Duodenal mucosa (tissue), 2 donors: Measurements from ENCODE around the gene PPP1R15B.

Experiments
- H3K27ac ChIP-seq: one replicate; pipeline ENCODE4 v1.7.0; 2013; ENCODE audit warnings: low read depth, low read length
- H3K27me3 ChIP-seq, 2 donors: one replicate each; pipeline ENCODE4 v1.7.0; 2013; ENCODE audit warnings: low read length in 2 of 2, control low read depth in 1 of 2; ENCODE audit not compliant: insufficient read depth in 2 of 2, control insufficient read depth in 1 of 2
- H3K36me3 ChIP-seq, 2 donors: one replicate each; pipeline ENCODE4 v1.7.0; 2013; ENCODE audit warnings: low read length in 2 of 2, control low read depth in 1 of 2; ENCODE audit not compliant: insufficient read depth in 2 of 2, control insufficient read depth in 1 of 2
- H3K4me1 ChIP-seq, 2 donors: one replicate each; pipeline ENCODE4 v1.7.0; 2013; ENCODE audit warnings: low read length in 2 of 2, control low read depth in 1 of 2; ENCODE audit not compliant: insufficient read depth in 2 of 2, control insufficient read depth in 1 of 2
- H3K4me3 ChIP-seq, 2 donors: one replicate each; pipeline ENCODE4 v1.7.0; 2013; ENCODE audit warnings: low read length in 2 of 2, low read depth in 1 of 2
- H3K9ac ChIP-seq, 2 donors: one replicate each; pipeline ENCODE4 v1.7.0; 2013; ENCODE audit warnings: low read length in 2 of 2, low read depth in 1 of 2
- H3K9me3 ChIP-seq, 2 donors: one replicate each; pipeline ENCODE4 v1.7.0; 2013; ENCODE audit warnings: low read length in 2 of 2, control low read depth in 1 of 2; ENCODE audit not compliant: control insufficient read depth in 1 of 2

Gene PPP1R15B

DNA sequence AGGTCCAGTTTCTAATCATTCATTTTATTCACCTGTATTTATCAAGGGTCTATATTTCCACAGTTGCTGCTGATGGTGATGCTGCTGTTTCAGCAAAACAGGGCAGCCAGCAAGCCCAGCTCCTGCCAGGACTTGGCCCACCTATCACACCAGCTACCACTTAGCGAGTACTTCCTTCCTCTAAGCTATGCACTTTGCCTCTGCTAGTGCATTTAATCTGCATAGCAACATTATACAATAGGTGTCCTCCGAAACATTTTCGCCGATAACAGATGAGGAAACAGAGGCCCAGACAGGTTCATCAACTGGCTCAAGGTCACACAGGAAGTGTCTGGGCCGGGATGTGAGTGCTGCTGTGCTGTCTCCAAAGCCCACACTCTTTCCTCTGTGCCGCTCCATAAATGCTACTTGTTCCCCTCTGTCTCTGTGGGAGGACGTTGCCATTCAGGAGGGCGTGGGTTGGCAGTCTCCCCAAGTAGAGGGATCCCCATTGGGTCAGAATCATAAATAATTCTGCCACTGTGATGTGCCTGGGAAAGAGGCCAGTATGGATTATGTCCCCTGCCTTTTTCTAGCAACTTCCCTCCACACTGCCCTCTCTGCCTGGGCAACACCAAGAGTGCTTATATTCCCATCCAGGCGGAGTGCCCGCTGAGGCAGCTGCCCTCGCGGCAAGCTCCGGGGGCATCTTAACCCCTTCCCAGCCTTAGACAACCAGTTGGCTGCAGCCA is 42.5 kb downstream of the PPP1R15B start:
- peaks cover 17 to 48% of the 10 kb centered on the region in 2 donors for H3K36me3 ChIP-seq
- no peak overlapping the region for H3K27ac ChIP-seq
- no peaks in the 10 kb centered on the region for H3K9me3 ChIP-seq
- peaks cover 0 to 4% of the 10 kb centered on the region in 2 donors for H3K27me3 ChIP-seq
- H3K4me3 ChIP-seq = no peak overlapping the region
- H3K4me1 ChIP-seq = peaks cover under 1% of the 10 kb centered on the region in 2 donors
- no peak overlapping the region for H3K9ac ChIP-seq

DNA sequence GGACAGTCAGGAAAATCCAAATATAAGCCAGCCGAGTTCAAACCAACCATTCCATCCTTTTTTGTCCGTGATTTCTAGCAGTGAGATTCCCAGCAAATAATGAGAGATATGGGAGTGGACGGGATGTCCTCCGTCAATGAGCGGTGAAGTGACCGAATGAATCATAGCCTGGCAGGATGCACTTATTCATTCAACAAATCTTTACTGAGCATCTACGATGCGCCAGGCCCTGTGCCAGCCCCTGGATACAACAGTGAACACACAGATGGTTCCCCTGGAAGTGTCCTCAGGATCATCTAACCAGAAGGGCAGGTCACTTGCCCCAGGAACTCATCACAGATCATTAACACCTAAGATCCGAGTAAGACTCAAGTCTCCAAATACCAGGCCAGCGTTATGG is 43.7 kb downstream of the PPP1R15B start:
- peaks cover 12% of the 10 kb centered on the region in 2 donors for H3K4me1 ChIP-seq
- peaks cover 0 to 4% of the 10 kb centered on the region in 2 donors for H3K27me3 ChIP-seq
- H3K9me3 ChIP-seq = no peaks in the 10 kb centered on the region
- no peak overlapping the region for H3K4me3 ChIP-seq
- peaks cover 14 to 48% of the 10 kb centered on the region in 2 donors for H3K36me3 ChIP-seq
- no peak overlapping the region for H3K9ac ChIP-seq
- no peak overlapping the region for H3K27ac ChIP-seq

DNA sequence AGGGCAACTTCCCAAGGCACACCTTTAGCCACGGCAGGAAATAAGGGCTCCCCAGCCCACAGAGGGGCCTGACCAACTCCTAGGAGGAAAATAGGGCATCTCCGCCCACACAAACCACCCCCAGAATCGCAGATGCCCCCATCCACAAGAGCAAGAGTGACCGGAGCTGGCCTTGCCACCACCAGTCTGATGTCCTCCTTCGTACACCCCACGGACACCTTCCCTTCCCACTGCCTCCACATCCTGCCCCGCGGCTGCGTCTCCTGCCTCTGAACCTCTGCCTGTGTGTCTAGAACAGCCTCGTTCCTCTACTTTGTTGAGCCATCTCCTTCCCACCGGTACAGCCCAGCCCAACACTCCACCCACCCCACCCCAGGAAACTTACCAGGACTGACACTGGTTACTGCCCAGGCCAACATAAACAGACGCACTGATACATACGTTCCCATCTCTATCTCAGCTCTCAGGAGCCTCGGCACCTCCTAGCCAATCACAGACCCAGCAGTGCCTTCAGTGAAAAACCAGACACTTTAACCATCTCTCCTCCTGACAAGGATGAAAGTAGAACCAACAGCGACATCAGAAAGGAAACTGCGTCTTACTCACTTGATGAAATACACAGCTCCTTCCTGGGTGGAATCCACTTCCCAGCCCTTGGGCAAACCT is 44.3 kb downstream of the PPP1R15B start:
- peaks cover 14 to 17% of the 10 kb centered on the region in 2 donors for H3K4me1 ChIP-seq
- no peak overlapping the region for H3K4me3 ChIP-seq
- no peak overlapping the region for H3K9ac ChIP-seq
- peaks cover 14 to 48% of the 10 kb centered on the region in 2 donors for H3K36me3 ChIP-seq
- no peaks in the 10 kb centered on the region for H3K9me3 ChIP-seq
- H3K27me3 ChIP-seq = peaks cover 0 to 4% of the 10 kb centered on the region in 2 donors
- no peak overlapping the region for H3K27ac ChIP-seq

DNA sequence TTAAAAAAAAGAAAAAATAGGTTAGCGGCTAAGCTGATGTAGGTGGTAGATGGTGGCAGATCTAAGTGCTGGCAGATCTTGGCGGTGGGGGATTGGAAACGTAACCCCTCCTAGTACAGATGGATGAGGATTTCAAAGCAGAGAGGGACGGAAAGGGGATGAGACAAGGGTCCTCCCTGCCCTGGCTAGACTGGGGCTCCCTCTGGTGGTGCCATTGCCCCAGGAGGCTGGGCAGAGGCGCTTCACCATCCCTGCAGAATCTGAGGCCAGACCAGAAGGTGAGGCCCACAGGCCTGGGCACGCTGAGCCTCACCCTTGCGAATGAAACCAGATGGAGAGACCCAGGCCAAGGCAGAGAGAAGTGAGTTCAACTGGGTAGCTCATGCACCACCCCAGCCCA is 44.9 kb downstream of the PPP1R15B start:
- H3K4me1 ChIP-seq = peaks cover 14 to 17% of the 10 kb centered on the region in 2 donors

DNA sequence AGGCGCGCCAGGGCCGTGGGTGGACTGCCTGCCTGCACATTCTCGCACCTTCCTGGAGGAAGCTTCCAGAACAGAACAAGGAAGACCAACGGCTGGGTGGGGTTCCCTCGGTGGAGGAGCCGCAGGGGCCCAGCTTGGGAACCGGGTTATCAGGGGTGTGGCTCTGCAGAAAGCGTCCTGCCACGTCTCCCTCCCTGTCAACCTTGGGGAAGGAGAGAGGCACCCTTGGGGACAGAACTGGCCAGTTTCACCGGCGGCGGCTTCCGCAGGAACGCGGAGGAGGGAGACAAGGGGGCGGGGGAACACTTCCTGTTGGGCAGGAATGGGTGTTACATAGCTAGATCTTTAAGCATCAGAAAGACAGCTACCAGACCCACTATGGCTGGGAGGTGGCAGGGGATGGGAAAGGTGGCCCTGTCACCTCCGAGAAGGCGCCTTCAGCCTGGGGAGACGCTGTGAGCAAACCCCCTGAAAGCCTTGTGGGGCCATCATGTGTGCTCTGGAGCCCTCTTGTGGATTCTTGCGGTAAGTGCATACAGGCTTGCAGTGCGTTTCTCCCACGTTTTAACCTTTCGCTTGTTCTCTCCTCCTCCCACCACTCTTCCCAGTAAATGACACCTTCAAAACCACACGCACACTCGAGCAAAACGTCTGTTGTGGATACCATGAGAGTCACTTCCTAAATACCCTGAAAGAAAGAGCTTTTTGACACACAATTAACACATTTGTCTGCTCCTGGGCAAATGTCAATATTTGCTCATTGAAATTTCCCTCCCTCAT is 48.1 kb downstream of the PPP1R15B start:
- Histone ChIP-seq H3K27ac (peak overlapping the region; percentile 14), H3K4me1 (peaks cover 17 to 21% of the 10 kb centered on the region in 2 donors), H3K9me3 (no peaks in the 10 kb centered on the region), H3K4me3 (peak overlapping the region; percentile 68 to 69), H3K27me3 (no peaks in the 10 kb centered on the region), H3K9ac (peak overlapping the region; percentile 70 to 74), H3K36me3 (peaks cover 3 to 24% of the 10 kb centered on the region in 2 donors)

More for the DNA sequence above, 44.9 kb downstream of the PPP1R15B start:
- Histone ChIP-seq H3K9ac (no peak overlapping the region), H3K36me3 (peaks cover 14 to 48% of the 10 kb centered on the region in 2 donors), H3K27ac (no peak overlapping the region), H3K9me3 (no peaks in the 10 kb centered on the region), H3K4me3 (no peak overlapping the region), H3K27me3 (peaks cover 0 to 4% of the 10 kb centered on the region in 2 donors)

DNA sequence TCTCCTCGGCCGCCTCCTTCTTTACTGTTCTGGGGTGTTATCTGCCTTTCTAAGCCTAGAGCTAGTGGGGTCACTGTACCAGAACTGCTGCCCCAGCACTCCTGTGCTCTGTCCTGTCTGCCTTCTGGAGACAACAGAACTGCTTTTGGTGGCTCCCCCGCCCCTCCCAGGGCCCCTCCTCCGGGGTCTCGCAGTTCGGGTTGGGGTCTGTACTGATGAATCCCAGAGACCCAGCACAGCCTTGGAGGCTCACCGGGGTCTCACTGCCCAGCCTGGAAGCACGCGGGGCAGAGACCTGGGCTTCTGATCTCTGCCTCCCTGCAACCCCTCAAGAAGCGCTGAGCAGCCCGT is 48.7 kb downstream of the PPP1R15B start:
- Histone ChIP-seq H3K9ac (peak overlapping the region; percentile 70 to 74), H3K4me3 (peak overlapping the region; percentile 68 to 69), H3K36me3 (peaks cover 3 to 23% of the 10 kb centered on the region in 2 donors), H3K9me3 (no peaks in the 10 kb centered on the region), H3K4me1 (peaks cover 17 to 21% of the 10 kb centered on the region in 2 donors), H3K27me3 (no peaks in the 10 kb centered on the region), H3K27ac (peak overlapping the region; percentile 14)

DNA sequence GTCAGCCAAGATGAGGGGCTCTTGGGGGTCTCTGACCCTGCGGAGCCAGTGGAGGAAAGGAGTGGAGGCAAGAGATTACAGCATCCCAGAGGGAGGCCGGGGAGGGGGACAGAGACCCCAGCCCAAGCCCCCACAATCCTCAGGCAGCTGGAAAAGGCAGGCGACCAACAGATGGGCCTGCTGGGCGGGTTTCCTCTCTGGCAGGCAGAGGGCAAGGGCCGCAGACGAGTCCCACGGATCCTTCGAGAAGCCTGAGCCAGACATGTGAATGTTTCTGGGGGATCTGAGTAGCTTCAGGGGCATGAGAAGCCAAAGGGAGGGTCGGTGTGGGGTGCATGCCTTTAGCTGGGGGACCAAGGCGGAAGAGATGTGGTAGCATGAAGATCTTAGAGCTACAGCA is 49.8 kb downstream of the PPP1R15B start:
- peaks cover 17 to 21% of the 10 kb centered on the region in 2 donors for H3K4me1 ChIP-seq

DNA sequence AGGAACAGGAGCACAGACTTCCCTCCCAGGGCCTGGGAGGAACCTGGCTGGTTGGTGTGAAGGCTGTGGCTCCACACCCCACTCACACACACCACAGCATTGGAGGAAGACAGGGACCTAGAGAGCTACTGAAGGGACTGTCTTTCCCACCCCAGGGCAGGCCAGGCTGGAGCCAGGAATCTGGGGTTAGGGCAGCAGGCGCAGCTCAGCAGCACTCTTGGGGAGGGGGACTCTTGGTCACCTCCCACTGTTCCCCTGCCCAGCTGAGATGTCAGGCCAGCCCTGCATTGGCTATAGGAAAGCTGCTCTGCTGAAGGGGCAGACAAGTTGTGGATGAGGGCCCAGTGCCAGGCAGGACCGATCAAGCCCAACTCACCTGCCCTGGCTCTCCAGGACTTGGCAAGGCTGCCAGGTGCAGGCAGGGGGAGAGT is 50.3 kb downstream of the PPP1R15B start:
- H3K4me3 ChIP-seq = no peak overlapping the region
- H3K4me1 ChIP-seq = peaks cover 17 to 21% of the 10 kb centered on the region in 2 donors
- no peaks in the 10 kb centered on the region for H3K9me3 ChIP-seq
- H3K27ac ChIP-seq = no peak overlapping the region
- H3K27me3 ChIP-seq = no peaks in the 10 kb centered on the region
- H3K9ac ChIP-seq = no peak overlapping the region
- peaks cover 0 to 15% of the 10 kb centered on the region in 2 donors for H3K36me3 ChIP-seq

More for the DNA sequence above, 49.8 kb downstream of the PPP1R15B start:
- H3K4me3 ChIP-seq = no peak overlapping the region
- no peaks in the 10 kb centered on the region for H3K27me3 ChIP-seq
- peaks cover 0 to 15% of the 10 kb centered on the region in 2 donors for H3K36me3 ChIP-seq
- no peak overlapping the region for H3K9ac ChIP-seq
- no peak overlapping the region for H3K27ac ChIP-seq
- no peaks in the 10 kb centered on the region for H3K9me3 ChIP-seq

DNA sequence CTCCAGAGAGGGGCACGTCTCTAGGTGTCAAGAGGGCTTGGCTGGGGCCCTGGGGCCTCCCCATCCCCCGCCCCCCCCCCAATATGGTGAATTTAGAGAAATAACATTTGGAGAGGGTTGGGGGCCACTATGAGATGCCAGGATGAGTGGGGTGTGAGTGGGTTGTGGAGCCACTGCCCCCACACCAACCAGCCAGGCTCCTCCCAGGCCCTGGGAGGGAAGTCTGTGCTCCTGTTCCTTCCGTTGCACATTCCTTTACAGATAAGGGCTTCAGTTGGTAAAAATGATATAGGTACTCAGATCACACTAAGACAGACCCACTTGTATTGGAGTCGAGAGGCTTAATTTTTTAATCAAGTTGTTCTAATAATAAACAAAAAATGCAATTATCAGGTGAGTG is 51.3 kb downstream of the PPP1R15B start:
- H3K4me3 ChIP-seq = no peak overlapping the region
- no peaks in the 10 kb centered on the region for H3K27me3 ChIP-seq
- no peak overlapping the region for H3K9ac ChIP-seq
- H3K27ac ChIP-seq = no peak overlapping the region
- H3K4me1 ChIP-seq = peaks cover 17 to 21% of the 10 kb centered on the region in 2 donors
- H3K36me3 ChIP-seq = peaks cover 0 to 8% of the 10 kb centered on the region in 2 donors
- no peaks in the 10 kb centered on the region for H3K9me3 ChIP-seq
